Activated gamma-delta T cell treated with Interleukin-2 at 50 U/mL for 16 hours (primary cell): ENCODE measurements around the gene GALNTL6.

Source experiments
- DNase-seq: peaks from one replicate; pipeline ENCODE4 v3.0.0-alpha.2; 2020

GALNTL6 gene

GRCh38 chr4:172243551-172243950 is 430.3 kb downstream of the GALNTL6 start:
- DNase-seq = no peak

- DNase-seq = no peak
Measured at GRCh38 chr4:172245516-172245915, 432.3 kb downstream of the GALNTL6 start.

GRCh38 chr4:172253409-172253808 is 440.2 kb downstream of the GALNTL6 start:
- DNase-seq = no peak

- no peak for DNase-seq
Measured at GRCh38 chr4:172256820-172257219, 443.6 kb downstream of the GALNTL6 start.

- no peak for DNase-seq
Measured at GRCh38 chr4:172270397-172270796, 457.2 kb downstream of the GALNTL6 start.

GRCh38 chr4:172287117-172287516 is 473.9 kb downstream of the GALNTL6 start:
- DNase-seq = no peak

GRCh38 chr4:172305698-172306097 is 492.5 kb downstream of the GALNTL6 start:
- no peak for DNase-seq

- no peak for DNase-seq
Measured at GRCh38 chr4:172308078-172308477, 494.9 kb downstream of the GALNTL6 start.

- no peak for DNase-seq
Measured at GRCh38 chr4:172311682-172312081, 498.5 kb downstream of the GALNTL6 start.

GRCh38 chr4:172323288-172323687 is 510.1 kb downstream of the GALNTL6 start:
- no peak for DNase-seq

- no peak for DNase-seq
Measured at GRCh38 chr4:172344308-172344938, 531.2 kb downstream of the GALNTL6 start.

GRCh38 chr4:172348426-172348825 is 535.2 kb downstream of the GALNTL6 start:
- no peak for DNase-seq

- no peak for DNase-seq
Measured at GRCh38 chr4:172352356-172352755, 539.2 kb downstream of the GALNTL6 start.

GRCh38 chr4:172356016-172356415 is 542.8 kb downstream of the GALNTL6 start:
- DNase-seq = no peak

GRCh38 chr4:172357006-172357540 is 543.9 kb downstream of the GALNTL6 start:
- no peak for DNase-seq

GRCh38 chr4:172362569-172362968 is 549.4 kb downstream of the GALNTL6 start:
- DNase-seq = no peak

GRCh38 chr4:172369471-172369959 is 556.3 kb downstream of the GALNTL6 start:
- no peak for DNase-seq

- DNase-seq = no peak
Measured at GRCh38 chr4:172377486-172378140, 564.4 kb downstream of the GALNTL6 start.

- no peak for DNase-seq
Measured at GRCh38 chr4:172379834-172380233, 566.6 kb downstream of the GALNTL6 start.

GRCh38 chr4:172390331-172390730 is 577.1 kb downstream of the GALNTL6 start:
- no peak for DNase-seq

GRCh38 chr4:172392741-172393140 is 579.5 kb downstream of the GALNTL6 start:
- no peak for DNase-seq

- no peak for DNase-seq
Measured at GRCh38 chr4:172393220-172393619, 580.0 kb downstream of the GALNTL6 start.

- no peak for DNase-seq
Measured at GRCh38 chr4:172404676-172405075, 591.5 kb downstream of the GALNTL6 start.

GRCh38 chr4:172410363-172410762 is 597.2 kb downstream of the GALNTL6 start:
- DNase-seq = no peak
